ENCODE measurements around the gene VWA5B1. TPM values are rescaled to one million over a fixed set of nuclear protein-coding genes. Genes with fewer than 3 reads are reported as not detected.
A peak's percentile ranks its signal among the peaks of the same experiment; 100 is the strongest.

The VWA5B1 gene
- polyA plus RNA-seq, 4 donors: 0.91 to 1.6 (median 1.3) TPM

GRCh38 chr1:20320704-20321103, 30.0 kb downstream of the VWA5B1 start:
- no peak for DNase-seq (ENCODE audit: low read depth in 4 of 4, low spot score in 3 of 4)

DNA sequence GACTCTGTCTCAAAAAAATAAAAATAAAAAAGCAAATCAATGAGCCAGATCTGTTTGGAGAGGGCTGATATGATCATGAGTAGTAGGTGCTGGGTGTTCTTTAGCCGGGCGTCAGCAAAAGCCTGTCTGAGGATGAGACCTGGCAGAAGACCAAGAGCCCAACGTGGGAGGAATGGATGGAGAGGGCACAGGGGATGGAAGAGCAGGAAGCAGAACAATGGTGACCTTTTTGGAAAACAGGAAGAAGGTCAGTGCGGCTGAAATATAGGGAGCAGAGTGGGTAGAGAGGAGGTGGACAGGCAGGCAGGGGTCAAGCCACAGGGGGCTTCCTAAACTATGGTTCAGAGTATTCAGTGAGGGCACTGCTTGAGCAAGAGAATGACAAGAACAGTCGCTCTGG, 30.9 kb downstream of the VWA5B1 start:
- DNase-seq (ENCODE audit: low read depth in 4 of 4, low spot score in 3 of 4): no peak

- DNase-seq (ENCODE audit: low read depth in 4 of 4, low spot score in 3 of 4): no peak
These were observed 31.6 kb downstream of the VWA5B1 start for GRCh38 chr1:20322081-20322824.

GRCh38 chr1:20322825-20323612, 32.3 kb downstream of the VWA5B1 start:
- no peak for DNase-seq (ENCODE audit: low read depth in 4 of 4, low spot score in 3 of 4)

DNA sequence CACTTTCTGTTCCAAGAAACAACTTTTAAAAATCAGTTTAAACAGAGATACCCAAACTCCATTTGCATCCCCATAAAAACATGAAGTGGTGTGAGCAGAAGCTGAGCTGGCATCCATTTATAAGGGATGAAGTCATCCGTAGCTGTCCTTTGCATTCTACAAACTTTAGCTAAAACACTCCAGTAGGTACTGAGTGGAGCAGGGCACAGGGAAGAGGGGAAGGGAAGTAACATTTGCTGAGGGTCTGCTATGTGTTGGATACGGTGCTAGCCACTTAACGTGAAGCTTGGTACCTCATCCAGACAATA, 32.9 kb downstream of the VWA5B1 start:
- DNase-seq (ENCODE audit: low read depth in 4 of 4, low spot score in 3 of 4): no peak

GRCh38 chr1:20324704-20325406, 34.2 kb downstream of the VWA5B1 start:
- DNase-seq (ENCODE audit: low read depth in 4 of 4, low spot score in 3 of 4): no peak

DNA sequence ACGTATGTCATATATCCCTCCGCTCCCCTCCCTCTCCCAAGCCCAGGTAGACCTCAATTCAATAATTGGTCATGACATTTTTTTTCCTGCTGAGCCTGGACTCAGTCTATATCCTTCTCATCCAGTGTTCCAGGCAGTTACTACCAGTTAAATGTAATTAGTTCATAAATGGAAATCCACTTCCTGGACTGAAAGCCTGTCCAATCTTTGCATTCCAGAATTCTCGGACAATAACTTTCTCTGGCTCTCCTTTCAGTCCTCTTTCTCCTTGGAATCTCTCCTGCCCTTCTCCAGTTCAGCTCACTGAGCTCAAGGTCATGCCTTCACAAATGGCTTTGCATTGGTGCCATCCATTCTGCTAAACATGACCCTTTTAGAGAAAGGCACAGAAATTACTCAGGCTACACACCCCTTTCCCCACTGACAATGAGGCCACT, 34.8 kb downstream of the VWA5B1 start:
- no peak for DNase-seq (ENCODE audit: low read depth in 4 of 4, low spot score in 3 of 4)

- no peak for DNase-seq (ENCODE audit: low read depth in 4 of 4, low spot score in 3 of 4)
These were observed 35.3 kb downstream of the VWA5B1 start for GRCh38 chr1:20325844-20326420.

DNA sequence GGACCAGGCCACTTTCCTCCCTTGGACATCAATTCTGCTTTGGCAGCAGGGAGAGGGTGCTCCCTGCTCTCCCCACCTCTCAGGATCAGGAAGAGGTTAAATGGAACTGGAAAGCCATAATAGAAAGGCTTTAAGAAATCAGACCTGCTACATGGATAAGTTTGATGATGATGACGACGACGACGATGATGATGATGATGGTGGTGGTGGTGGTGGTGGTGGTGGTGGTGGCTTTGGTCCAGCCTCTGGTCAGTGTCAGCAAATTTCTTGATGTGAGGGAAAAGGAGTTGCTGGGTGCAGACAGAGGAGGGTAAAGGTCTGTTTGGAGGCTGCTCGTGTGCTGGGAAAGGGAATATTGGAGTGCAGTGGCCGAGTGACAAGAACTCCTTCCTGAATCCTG, 36.8 kb downstream of the VWA5B1 start:
- no peak for DNase-seq (ENCODE audit: low read depth in 4 of 4, low spot score in 3 of 4)

- no peak for DNase-seq (ENCODE audit: low read depth in 4 of 4, low spot score in 3 of 4)
These were observed 37.5 kb downstream of the VWA5B1 start for GRCh38 chr1:20328201-20328600.

DNA sequence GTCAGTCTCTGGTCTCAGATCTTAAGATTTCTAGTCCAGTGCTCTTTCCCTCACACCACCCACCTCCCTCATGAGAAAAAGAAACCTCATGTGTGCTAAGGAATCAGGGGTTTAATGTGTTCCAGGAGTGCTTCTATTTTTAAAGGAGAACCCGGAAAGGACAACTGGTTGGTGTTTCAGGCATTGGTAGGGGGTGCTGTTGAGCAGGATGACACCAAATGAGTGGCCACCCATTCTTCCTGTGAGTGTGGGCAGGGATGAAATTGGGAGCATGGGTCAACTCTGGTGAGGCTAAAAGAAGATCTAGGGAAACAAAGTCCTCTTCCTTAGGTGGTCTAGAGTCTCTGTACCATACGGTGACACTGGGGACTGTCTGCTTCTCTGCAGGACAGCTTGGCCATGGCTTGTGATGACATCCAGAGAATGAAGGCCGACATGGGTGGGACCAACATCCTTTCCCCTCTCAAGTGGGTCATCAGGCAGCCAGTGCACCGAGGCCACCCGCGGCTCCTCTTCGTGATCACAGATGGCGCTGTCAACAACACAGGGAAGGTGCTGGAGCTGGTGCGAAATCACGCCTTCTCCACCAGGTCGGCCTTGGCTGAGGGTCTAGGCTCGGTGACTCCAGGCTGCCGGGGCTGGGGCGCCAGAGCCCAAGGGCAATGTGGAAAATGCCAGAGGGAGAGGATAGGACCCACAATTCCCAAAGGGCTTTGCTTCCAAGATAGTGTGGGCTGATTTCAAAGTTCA, 39.3 kb downstream of the VWA5B1 start:
- DNase-seq (ENCODE audit: low read depth in 4 of 4, low spot score in 3 of 4): no peak

GRCh38 chr1:20334103-20334502, 43.4 kb downstream of the VWA5B1 start:
- no peak for DNase-seq (ENCODE audit: low read depth in 4 of 4, low spot score in 3 of 4)

GRCh38 chr1:20336105-20336605, 45.5 kb downstream of the VWA5B1 start:
- no peak for DNase-seq (ENCODE audit: low read depth in 4 of 4, low spot score in 3 of 4)

DNA sequence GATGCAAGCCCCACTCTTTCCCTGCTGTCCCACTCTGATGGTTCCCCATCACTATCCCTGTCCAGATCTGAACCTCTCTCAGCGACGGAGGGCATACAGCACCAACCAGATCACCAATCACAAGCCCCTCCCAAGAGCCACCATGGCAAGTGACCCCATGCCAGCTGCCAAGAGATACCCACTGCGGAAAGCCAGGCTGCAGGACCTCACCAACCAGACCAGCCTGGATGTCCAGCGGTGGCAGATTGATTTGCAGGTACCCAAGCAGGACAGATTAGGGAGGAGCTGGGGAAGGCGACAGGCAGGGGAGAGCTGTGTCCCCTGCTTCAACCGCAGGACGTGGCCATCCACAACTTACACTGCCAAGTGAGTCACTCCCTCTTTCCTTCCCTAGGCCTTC, 46.9 kb downstream of the VWA5B1 start:
- DNase-seq (ENCODE audit: low read depth in 4 of 4, low spot score in 3 of 4): no peak

- DNase-seq (ENCODE audit: low read depth in 4 of 4, low spot score in 3 of 4): no peak
These were observed 49.3 kb downstream of the VWA5B1 start for GRCh38 chr1:20339811-20340457.

DNA sequence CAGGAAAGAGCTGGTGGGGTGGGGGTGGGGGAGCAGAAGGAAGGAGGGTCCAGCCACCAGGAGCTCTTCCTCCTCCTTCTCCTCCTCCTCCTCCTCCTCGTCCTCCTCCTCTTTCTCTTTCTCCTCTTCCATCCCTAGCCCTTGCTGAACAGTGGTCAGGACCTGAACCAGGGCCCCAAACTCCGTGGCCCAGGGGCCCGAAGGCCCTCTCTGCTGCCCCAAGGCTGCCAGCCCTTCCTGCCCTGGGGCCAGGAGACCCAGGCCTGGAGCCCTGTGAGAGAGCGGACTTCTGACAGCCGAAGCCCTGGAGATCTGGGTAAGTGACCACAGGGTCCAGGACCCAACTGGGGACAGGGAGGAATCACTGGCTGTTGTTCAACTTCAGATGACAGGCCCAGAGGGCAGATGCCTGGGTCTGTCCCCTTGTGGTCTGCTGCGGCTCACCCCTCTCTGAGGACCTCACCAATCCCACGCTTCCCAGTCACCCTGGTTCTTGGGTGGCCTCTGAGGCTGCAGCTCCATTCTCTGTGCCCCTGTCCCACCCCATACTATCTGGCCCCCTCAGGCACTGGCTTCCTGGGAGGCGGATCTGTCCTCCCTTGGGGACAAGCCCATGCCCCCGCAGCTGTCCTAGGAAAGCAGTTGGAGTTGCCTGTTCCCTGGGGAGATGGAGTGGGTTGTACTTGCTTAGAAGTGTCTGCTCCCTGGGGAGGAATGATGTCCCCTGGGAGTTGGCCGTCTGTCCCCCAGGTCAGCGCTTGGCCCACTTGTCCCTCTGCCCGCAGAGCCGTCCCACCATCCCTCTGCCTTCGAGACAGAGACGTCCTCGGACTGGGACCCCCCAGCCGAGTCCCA, 51.8 kb downstream of the VWA5B1 start:
- DNase-seq (ENCODE audit: low read depth in 4 of 4, low spot score in 3 of 4): no peak

- DNase-seq (ENCODE audit: low read depth in 4 of 4, low spot score in 3 of 4): peak in 2 of 4 donors; percentile 41 to 59
These were observed 52.7 kb downstream of the VWA5B1 start for GRCh38 chr1:20343149-20343937.

GRCh38 chr1:20343938-20344302, 53.2 kb downstream of the VWA5B1 start:
- DNase-seq (ENCODE audit: low read depth in 4 of 4, low spot score in 3 of 4): no peak

All from right renal pelvis (tissue), 4 donors.